Choroid plexus epithelial cell (primary cell): ENCODE measurements around the gene MAN2A1.

Experiments used
- DNase-seq: peaks from one replicate; pipeline ENCODE4 v3.0.0-alpha.2; 2010; ENCODE audit warnings: low read depth
- H3K4me3 ChIP-seq: 2 replicates; pipeline ENCODE4 v1.5.1; 2011; ENCODE audit warnings: low read depth, mild to moderate bottlenecking, control low read depth, low read length, moderate library complexity
- TF ChIP-seq, protein P1 (sequence below): conservative IDR thresholded peaks from 2 replicates; pipeline ENCODE4 v1.5.1; 2011; ENCODE audit warnings: low read depth, mild to moderate bottlenecking, control low read depth, inconsistent platforms, low read length, moderate library complexity

Gene MAN2A1

GRCh38 chr5:109690242-109690974, 681 bp downstream of the MAN2A1 start:
- TF ChIP-seq, protein P1, sequence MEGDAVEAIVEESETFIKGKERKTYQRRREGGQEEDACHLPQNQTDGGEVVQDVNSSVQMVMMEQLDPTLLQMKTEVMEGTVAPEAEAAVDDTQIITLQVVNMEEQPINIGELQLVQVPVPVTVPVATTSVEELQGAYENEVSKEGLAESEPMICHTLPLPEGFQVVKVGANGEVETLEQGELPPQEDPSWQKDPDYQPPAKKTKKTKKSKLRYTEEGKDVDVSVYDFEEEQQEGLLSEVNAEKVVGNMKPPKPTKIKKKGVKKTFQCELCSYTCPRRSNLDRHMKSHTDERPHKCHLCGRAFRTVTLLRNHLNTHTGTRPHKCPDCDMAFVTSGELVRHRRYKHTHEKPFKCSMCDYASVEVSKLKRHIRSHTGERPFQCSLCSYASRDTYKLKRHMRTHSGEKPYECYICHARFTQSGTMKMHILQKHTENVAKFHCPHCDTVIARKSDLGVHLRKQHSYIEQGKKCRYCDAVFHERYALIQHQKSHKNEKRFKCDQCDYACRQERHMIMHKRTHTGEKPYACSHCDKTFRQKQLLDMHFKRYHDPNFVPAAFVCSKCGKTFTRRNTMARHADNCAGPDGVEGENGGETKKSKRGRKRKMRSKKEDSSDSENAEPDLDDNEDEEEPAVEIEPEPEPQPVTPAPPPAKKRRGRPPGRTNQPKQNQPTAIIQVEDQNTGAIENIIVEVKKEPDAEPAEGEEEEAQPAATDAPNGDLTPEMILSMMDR: no peak
- H3K4me3 ChIP-seq: peak overlapping the region; percentile 89
- DNase-seq: peak; percentile 53

- peak overlapping the region; percentile 89 for H3K4me3 ChIP-seq
- TF ChIP-seq, protein P1: peak; percentile 91
- peak; percentile 94 for DNase-seq
These were observed 1.3 kb downstream of the MAN2A1 start for GRCh38 chr5:109690975-109691574.

DNA sequence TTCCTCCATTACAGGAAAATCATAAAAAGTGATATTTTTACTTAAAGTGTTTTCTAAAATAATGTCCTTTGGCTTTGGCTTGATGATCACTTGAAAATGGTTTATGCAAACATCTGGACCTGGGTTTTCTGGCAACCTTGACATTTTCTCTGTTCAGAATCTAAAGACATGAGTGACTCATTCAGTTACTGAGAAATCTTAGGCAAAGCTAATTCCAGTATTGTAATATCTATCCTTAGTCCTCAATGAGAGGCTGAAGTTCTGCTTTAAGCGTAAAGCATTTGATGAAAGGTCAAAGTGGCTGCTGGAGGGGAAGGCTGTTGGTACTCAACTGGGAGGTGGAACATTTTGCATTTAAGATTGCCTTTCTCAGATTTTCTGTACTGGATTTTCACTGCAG, 2.3 kb downstream of the MAN2A1 start:
- peak; percentile 76 for DNase-seq
- H3K4me3 ChIP-seq: peak overlapping the region; percentile 89

DNA sequence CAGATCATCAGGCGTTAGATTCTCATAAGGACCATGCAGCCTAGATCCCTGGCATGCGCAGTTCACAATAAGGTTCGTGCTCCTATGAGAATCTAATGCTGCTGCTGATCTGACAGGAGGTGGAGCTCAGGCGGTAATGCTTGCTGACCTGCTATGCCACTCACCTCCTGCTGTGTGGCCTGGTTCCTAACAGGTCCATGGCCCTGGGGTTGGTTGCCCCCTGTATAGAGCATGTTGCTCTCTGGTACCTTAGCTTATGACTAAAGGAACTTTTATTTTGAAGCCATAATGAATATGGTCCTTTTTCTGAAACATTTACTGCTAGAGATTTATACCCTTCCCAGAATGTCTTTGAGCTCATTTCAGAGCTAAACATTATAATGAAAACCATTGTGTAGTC, 3.1 kb downstream of the MAN2A1 start:
- TF ChIP-seq, protein P1: no peak
- H3K4me3 ChIP-seq: no peak overlapping the region
- no peak for DNase-seq

More for the DNA sequence above, 2.3 kb downstream of the MAN2A1 start:
- TF ChIP-seq, protein P1: no peak

DNA sequence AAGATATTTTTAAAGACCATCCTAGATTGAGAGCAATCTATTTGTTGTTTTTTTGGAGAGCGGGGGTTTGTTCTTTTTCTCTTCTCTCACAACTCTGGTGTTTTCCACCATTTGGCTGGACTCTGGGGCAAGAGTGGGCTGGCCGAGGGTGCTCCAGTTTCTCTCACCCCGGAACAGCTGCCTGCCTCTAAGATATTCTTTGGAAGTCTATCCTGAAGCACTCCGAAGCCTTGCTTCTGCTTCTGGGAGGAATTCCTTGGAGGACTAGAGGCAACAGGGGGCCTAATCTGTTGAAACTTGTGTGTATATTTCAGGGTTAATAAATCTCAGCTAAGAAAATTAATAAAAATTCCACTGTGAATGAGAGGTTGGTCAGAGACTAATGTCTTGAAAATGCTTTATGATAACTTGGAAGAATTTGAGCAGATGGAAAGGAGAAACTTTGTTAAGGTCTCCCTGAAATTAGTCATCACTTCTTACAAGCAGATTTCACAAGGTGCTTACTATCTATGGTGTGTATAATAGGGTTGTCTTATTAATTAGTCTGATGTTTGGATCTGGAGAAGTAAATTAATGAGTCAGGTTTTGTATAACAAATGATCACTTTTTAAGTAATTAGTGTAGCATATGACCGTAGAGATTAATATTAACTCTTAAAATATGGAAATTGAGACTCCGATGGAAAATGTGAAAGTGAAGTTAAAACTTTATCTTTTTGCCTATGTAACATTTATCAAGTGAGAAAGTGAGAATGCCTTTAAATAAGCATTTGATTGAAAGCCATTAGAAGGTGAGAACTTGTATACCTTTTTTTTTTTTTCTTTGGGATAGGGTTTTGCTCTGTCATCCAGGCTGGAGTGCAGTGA, 4.0 kb downstream of the MAN2A1 start:
- TF ChIP-seq, protein P1: no peak
- DNase-seq: peak; percentile 74
- no peak overlapping the region for H3K4me3 ChIP-seq

DNA sequence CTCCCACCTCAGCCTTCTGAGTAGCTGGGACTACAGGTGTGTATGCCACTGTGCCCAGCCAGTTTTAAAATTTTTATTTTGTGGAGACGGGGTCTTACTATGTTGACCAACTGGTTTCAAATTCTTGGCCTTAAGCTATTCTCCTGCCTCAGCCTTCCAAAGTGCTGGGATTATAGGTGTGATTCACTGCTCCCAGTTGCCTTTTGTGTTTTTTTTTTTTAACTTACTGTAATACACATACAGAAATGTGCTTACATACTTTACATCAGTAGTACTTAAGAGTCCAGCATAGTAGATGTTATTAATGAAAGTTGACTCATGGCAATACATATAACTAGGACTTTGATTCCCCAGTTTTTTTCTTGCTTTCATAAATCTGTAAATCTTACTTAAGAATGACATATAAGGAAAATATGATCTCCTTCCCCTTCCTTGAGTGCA, 4.7 kb downstream of the MAN2A1 start:
- no peak overlapping the region for H3K4me3 ChIP-seq
- TF ChIP-seq, protein P1: no peak
- DNase-seq: no peak
